ENCODE results near the gene NRL. TPM values are rescaled to one million over a fixed set of nuclear protein-coding genes. Genes with fewer than 3 reads are reported as not detected.

Gene NRL
- total RNA-seq (ENCODE audit: low replicate concordance), result 0.90 and 4.1 TPM in 2 replicates

DNA sequence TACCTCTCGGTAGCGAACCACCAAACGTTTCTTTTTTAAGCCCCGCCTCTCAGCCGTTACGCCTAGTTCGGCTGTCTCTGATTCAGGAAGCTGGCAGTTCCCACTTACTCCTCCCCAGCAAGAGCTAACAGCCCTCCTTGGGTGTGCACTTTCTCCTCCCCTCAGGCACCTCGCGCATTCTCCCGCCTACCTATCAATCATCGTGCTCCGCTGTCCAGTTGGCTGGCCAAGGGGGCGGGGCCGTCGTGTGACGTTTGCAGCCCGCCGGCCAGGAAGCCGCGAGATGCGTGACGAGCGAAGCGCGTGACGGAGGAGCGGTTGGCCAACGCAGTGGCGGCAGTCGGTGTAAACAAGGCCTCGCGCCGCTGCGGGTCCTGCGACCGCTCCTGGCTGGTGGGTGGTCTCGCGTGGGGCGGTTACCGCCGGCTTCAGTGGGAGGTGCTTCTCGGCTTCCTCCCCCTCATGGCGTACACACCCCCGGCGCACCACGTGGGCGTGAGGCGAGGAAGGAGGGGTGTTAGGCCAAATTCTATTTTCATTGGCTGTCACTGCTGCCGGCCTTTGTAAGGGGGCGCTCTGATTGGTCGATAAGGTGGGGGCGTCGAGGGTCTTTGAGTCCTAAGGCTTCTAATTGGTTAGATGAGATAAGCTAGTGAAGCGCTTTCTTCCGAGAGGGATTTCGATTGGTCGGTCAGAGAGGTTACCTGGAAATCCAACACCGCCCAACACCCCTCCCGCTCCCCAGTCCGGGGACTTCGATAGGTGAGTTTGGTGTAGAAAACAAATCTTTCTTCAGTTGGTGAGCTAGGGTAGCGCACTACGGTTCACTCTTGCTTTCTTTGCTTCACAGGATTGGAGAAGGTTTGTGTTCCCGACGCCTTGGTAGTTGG, at the start of gene NRL, which contains the start of gene DCAF11:
TSS of gene NRL (minus strand) at position 418 of the 890 bp plus-strand sequence. CDS start 32,101 bp downstream, outside the sequence.
TSS of gene DCAF11 (plus strand) at position 246 of the 890 bp plus-strand sequence. CDS start 818 bp downstream, outside the sequence.
- peak within 1 kb of the TSS; percentile 91 for H3K4me3 ChIP-seq (ENCODE audit: low read depth, low read length)
- TF ChIP-seq, protein P1, sequence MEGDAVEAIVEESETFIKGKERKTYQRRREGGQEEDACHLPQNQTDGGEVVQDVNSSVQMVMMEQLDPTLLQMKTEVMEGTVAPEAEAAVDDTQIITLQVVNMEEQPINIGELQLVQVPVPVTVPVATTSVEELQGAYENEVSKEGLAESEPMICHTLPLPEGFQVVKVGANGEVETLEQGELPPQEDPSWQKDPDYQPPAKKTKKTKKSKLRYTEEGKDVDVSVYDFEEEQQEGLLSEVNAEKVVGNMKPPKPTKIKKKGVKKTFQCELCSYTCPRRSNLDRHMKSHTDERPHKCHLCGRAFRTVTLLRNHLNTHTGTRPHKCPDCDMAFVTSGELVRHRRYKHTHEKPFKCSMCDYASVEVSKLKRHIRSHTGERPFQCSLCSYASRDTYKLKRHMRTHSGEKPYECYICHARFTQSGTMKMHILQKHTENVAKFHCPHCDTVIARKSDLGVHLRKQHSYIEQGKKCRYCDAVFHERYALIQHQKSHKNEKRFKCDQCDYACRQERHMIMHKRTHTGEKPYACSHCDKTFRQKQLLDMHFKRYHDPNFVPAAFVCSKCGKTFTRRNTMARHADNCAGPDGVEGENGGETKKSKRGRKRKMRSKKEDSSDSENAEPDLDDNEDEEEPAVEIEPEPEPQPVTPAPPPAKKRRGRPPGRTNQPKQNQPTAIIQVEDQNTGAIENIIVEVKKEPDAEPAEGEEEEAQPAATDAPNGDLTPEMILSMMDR (IDR thresholded peaks at IDR 0.05; ENCODE audit: insufficient read depth, low read length), result no peak
- DNase-seq (ENCODE audit: low read depth), result peak; percentile 100

DNA sequence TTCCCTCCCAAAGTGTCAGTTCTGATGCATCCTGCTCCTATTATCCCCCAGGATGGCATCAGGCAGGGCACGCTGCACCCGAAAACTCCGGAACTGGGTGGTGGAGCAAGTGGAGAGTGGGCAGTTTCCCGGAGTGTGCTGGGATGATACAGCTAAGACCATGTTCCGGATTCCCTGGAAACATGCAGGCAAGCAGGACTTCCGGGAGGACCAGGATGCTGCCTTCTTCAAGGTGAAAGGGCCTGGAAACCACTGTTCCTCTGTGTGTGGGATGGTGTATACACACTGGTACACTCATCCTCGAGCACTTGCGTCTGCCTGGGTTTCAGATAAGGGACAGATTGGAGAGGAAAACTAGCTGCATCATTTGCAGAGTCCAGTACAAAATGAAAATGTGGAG, 47.3 kb upstream of the NRL start:
- peak overlapping the region; percentile 70 for H3K4me3 ChIP-seq (ENCODE audit: low read depth, low read length)
- TF ChIP-seq, protein P1 (IDR thresholded peaks at IDR 0.05; ENCODE audit: insufficient read depth, low read length), result no peak
- DNase-seq (ENCODE audit: low read depth), result peak; percentile 44

DNA sequence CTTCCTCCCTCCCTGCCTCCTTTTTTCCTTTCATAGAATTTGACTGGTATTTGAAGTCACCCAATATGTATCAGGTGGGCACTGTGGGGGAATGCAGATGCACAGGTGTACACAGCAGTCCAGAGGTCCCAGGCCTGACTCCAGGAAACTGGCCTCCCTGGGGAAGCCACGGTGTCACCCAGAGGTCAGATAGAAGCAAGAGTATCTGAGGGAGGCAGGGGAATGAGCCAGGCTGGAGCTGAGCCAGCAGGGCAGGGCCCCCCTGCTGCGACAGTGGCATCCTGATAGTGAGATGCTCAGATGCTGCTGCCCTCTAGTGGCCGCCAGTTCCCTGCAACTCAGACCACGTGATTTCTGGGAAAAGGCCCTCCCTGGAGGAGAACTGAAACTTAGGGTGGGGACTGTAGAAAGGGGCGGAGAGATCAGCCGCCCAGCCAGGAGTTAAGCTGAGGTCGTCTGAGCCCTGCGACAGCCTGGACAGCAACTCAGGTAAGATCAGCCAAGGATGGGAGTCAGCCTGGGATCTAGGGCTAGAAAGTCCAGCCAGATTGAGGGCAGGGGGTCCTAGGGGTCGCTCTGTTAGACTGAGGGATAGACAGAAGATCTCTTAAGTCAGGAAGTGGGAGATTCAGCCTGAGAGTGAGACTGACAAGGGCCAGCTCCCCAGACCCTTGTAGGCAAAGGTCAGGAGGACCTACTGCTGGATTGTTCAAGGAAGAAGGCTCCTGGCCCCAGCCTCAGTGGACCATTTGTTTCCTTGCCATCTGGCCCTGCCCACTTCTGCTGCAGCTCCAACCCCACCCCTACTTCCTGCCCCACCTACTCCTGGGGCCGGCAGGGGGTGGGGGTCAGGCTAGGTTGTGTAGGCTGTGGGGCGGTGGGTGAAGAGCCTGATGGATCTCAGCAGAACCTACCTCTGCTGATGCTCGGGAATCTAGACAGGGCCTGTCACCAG, 46.4 kb upstream of the NRL start, which contains the start of gene IRF9:
TSS of gene IRF9 (plus strand) at position 416 of the 955 bp plus-strand sequence. CDS start 880 bp downstream, outside the sequence.
- H3K4me3 ChIP-seq (ENCODE audit: low read depth, low read length), result peak within 1 kb of the TSS; percentile 70
- TF ChIP-seq, protein P1 (IDR thresholded peaks at IDR 0.05; ENCODE audit: insufficient read depth, low read length), result peak; percentile 88
- peak; percentile 96 for DNase-seq (ENCODE audit: low read depth)

DNA sequence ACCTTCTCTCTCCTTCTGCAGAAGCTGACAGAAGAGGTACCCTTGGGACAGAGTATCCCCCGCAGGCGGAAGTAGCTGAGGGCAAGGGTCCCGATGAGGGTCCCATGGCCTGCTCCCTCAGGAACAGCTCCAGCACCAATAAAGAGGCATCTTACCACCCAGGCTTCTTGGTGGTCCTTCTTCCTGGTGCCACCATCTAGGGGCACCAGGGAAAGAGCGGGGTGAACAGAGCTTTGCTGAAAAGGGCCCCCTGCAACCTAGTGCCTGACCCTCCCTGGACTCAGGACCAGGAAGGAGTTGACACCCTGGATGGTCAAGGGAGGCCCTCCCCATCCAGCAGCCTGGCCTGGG, 45.7 kb upstream of the NRL start:
- TF ChIP-seq, protein P1 (IDR thresholded peaks at IDR 0.05; ENCODE audit: insufficient read depth, low read length), result no peak
- H3K4me3 ChIP-seq (ENCODE audit: low read depth, low read length), result no peak overlapping the region
- DNase-seq (ENCODE audit: low read depth), result no peak

DNA sequence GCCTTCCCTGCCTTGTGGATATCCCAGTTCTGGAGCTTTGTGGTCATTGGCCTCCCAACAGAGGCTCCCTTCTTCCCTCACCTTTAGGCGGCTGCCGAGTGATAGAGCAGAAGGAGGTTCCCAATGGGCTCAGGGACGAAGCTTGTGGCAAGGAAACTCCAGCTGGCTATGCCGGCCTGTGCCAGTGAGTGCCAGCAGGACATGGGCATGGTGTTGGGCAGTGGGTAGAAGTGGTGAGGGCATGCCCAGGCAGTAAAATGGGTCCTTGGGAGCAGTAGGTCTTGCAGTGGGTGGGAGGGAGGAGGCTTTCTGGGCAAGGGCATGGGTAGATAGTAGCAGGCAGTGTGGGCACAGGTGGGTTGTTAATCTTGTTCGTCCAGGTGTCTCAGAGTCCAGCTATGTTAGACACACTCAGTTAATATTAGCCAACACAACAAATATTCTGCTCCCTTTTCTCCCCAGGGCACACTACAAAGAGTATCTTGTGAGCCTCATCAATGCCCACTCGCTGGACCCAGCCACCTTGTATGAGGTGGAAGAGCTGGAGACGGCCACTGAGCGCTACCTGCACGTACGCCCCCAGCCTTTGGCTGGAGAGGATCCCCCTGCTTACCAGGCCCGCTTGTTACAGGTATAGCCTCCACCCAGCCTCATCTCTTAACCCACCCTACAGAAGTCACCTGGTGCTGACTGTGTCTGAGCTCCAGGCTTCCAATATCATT, 45.2 kb upstream of the NRL start:
- H3K4me3 ChIP-seq (ENCODE audit: low read depth, low read length), result no peak overlapping the region
- TF ChIP-seq, protein P1 (IDR thresholded peaks at IDR 0.05; ENCODE audit: insufficient read depth, low read length), result no peak
- DNase-seq (ENCODE audit: low read depth), result no peak

DNA sequence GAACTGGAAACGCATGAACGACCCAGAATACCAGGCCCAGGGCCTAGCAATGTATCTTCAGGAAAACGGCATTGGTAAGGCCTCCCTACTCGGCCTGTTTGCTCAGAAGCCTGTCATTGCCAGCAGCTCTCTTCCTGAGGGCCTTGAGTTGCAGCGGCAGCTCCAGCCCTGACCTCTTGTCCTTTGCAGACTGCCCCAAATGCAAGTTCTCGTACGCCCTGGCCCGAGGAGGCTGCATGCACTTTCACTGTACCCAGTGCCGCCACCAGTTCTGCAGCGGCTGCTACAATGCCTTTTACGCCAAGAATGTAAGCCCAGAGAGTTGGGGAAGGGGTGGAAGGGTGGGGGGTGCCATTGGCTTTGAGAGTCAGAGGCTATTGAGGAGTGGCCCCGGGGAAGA, 42.6 kb upstream of the NRL start:
- TF ChIP-seq, protein P1 (IDR thresholded peaks at IDR 0.05; ENCODE audit: insufficient read depth, low read length), result no peak
- H3K4me3 ChIP-seq (ENCODE audit: low read depth, low read length), result no peak overlapping the region
- no peak for DNase-seq (ENCODE audit: low read depth)
